SH-SY5Y (cell line): ENCODE results near the gene ESPN.

Experiments
- GATA2 ChIP-seq: IDR thresholded peaks from 2 replicates; pipeline ENCODE4 v1.6.1; 2011; ENCODE audit warnings: mild to moderate bottlenecking, low read depth, low read length
- GATA3 ChIP-seq: IDR thresholded peaks from 2 replicates; pipeline ENCODE4 v1.6.1; 2011; ENCODE audit warnings: low read depth, mild to moderate bottlenecking, low read length, moderate library complexity

Gene ESPN

DNA sequence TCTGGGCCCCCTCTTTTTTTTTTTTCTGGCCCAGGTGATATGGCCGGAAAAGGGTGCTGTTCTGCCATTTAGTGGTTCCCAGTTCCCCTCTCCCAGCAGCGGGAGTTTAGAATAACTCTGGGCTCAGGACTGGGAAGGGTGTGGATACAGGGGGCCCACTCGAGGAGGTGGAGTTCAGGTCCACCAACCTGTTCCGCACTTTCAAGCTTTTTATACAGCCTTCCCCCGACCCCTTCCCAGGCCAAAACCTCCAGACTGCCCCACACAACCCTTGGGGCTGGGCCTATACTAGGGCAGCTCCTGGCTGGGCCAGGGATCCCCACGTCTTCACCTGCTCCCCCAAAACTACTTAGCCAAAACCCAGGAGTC lies 66.5 kb downstream of the ESPN start:
- TF ChIP-seq GATA2 (no peak), GATA3 (no peak)

GRCh38 chr1:6491480-6491962 lies 66.9 kb downstream of the ESPN start, which contains the start of gene PLEKHG5:
TSS of gene PLEKHG5 (minus strand) at chr1:6491667. CDS start at chr1:6477571, 14,096 bp downstream.
- TF ChIP-seq GATA2 (no peak), GATA3 (no peak)

DNA sequence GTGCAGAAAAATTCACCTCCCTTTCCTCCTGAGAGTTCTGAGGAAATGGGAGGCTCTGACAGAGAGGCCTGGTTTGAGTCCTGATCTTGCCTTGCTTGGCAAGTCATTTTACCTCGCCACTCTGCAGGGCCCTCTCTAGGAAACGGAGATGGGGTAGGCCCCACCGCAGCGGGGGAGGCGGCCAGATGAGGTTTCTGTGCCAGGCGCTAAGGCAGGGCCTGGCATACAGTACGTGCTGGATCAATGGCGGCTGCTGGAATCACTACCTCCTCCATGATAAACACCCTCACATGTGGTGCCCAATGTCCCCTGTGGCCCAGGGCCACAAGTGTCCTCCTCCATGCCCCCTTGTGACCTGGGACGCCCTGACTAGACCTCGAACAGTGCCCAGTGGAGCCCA lies 67.4 kb downstream of the ESPN start:
- no peak for TF ChIP-seq GATA2
- TF ChIP-seq GATA3: no peak

- TF ChIP-seq GATA3 (no peak), GATA2 (no peak)
Measured at GRCh38 chr1:6494627-6495026, 70.1 kb downstream of the ESPN start.

DNA sequence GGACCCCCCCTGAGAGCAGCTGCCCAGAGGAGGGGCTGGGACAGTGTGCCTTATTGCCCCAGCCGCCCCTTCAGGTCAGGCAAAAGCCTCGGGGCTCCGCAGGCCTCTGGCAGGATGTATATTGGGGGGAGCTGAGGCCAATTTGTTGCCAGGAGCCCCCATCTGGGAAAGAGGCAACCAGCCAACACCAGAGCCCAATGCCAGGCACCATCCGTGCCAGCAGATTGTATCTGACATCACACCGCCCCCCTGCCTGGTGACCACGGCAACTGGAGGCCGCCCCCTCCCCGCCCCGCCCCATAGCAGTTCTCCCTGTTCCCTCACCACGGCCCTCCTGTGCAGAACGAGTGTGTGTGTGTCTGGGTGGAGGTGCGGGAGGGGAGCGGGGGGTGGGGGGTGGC lies 70.5 kb downstream of the ESPN start:
- peak; percentile 96 for TF ChIP-seq GATA2
- TF ChIP-seq GATA3: no peak

- TF ChIP-seq GATA3: no peak
- TF ChIP-seq GATA2: no peak
Measured at GRCh38 chr1:6495540-6496364, 71.2 kb downstream of the ESPN start.

DNA sequence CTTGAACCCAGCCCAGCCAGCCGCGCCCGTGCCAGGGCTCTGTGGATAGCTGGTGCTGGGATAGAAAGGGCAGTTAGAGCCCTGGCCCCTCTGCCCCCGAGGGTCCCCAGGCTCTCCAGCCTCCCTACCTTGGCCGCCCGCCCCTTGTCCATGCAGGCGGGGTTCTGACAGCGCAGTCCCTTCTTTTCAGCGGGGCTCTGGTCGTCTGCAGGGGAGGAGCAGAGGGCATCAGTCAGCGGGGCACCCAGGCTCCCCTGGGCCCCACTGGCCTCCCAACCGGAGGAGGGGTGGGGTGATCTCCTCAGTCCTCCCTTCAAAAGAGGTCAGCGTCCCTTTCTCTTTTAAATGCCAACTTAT lies 71.8 kb downstream of the ESPN start:
- TF ChIP-seq GATA2: no peak
- TF ChIP-seq GATA3: no peak

DNA sequence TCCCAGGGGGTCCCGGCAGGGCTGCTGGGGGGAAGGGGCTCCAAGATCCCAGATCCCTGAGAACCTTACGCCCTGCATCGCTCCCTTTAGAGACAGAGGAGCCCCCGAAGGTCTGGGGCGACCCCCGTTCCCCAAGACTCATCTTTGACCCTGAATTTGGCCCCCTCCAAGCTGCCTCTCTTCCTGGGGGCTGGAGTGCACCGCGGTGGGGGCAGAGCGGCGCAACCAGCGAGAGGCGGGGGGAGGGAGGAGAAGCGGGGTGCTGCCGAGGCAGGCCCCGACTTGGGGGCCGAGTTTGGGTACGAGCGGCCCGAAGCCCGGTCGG lies 72.3 kb downstream of the ESPN start:
- TF ChIP-seq GATA3 (no peak), GATA2 (no peak)

- TF ChIP-seq GATA2: no peak
- TF ChIP-seq GATA3: no peak
Measured at GRCh38 chr1:6497215-6497866, 72.8 kb downstream of the ESPN start.

DNA sequence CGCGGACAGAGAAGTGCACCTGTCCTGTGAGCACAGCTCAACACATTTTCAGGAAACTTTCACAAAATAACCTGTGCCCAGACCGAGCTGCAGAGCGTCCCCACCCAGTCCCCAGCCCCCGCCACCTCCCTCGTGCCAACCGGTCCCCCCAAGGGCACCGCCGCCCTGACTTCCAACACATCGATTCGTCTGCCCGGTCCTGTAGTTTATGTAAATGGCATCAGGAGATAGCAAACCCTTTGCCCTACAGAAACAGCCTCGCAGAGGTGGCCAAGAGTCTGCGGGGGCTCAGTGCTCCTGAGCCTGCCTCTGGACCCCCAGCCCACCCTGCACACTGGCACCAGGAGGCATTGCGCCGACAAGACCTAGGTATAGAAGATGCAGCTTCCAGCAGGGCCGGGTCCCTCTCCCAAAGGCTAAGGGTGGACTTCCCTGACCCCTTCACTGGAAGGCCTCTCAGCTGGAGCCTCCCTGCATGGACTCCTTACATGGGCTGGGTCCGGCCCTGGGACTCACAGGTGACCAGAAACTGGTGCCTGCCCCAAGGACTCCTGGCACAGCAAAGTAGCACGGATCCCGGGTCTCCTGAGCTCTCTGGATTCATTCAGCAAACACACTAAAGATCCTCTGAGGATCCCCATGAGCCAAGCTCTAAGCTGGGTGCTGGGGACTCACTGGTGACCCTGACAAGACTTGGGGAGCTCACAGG lies 73.4 kb downstream of the ESPN start:
- TF ChIP-seq GATA3 (no peak), GATA2 (no peak)

GRCh38 chr1:6498576-6499111 lies 74.1 kb downstream of the ESPN start:
- no peak for TF ChIP-seq GATA2
- no peak for TF ChIP-seq GATA3

GRCh38 chr1:6499296-6499695 lies 74.7 kb downstream of the ESPN start:
- TF ChIP-seq GATA3: no peak
- TF ChIP-seq GATA2: no peak

DNA sequence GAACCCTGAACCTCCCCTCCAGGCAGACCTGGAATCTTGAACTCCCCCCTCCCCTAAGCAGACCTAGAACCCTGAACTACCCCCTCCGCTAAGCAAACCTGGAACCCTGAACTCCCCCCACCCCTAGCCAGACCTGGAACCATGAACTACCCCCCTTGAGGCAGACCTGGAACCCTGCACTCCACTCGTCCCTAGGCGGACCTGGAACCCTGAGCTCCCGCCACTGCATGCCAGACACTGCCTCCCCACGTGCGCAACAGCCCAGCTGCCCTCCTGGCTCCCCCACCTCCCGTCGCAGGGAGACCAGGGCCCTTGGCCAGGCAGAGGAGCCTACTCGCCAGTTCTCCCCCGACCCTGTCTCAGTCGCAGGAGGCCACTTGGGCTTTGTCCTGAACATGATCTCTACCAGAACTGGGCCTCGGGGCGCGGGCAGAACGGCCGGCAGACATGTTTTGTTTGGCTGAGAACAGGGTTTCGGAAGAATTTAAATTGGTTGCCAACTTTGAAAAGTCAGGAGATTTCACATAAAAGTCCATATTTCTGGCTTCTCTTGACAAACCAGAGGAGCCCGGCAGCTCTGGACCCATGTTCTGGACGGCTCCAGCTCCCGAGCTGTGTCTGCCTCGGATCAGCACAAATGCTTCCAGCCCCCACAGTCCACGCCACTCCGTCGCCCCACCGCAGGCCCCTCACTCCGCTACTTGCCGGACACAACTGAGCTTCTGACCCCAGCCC lies 76.1 kb downstream of the ESPN start:
- no peak for TF ChIP-seq GATA2

DNA sequence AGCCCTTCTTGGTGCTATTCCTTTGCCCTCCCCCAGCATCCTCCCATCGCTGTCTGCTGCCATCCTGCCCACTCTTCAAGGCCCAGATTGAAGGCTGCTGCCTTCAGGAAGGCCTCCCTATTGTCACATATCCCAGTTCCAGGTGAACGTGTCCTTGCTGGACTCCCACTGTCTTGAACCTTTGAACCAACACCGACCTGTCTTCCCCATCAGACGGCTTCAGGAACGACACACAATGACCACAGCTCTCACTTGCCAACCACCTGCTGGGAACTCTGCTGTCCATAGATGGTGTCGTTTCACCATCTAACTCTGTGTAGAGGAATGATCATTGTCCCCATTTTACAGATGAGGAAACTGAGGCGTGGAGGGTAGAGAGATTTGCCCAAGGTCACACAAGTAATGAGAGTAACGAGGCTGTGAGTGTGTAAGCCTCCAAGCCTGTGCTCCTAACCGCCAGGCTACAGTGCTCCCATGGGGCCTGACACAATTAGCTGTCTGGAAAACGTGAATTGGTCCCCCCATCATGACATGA lies 76.8 kb downstream of the ESPN start:
- TF ChIP-seq GATA3 (no peak), GATA2 (no peak)
